ENCODE data around the gene PSD4. TPM values are rescaled to one million over a fixed set of nuclear protein-coding genes. Genes with fewer than 3 reads are reported as not detected.

The PSD4 gene
- polyA plus RNA-seq, 1 donor from 2014 or later, result 0.67 TPM

- H2AFZ ChIP-seq (ENCODE audit: low read depth, low read length), result no peak overlapping the region
- TF ChIP-seq MXI1 (conservative IDR thresholded peaks at IDR 0.05; ENCODE audit: poor library complexity, severe bottlenecking), result no peak
- no peak for TF ChIP-seq RAD21 (conservative IDR thresholded peaks at IDR 0.05)
- no peak for TF ChIP-seq POLR2AphosphoS5 (IDR thresholded peaks at IDR 0.05)
- TF ChIP-seq REST (IDR thresholded peaks at IDR 0.05; ENCODE audit: borderline replicate concordance), result no peak
- no peak for TF ChIP-seq EP300 (conservative IDR thresholded peaks at IDR 0.05; ENCODE audit: poor library complexity, severe bottlenecking)
- no peak for TF ChIP-seq SMC3 (conservative IDR thresholded peaks at IDR 0.05; ENCODE audit: poor library complexity)
- H3K9me3 ChIP-seq (ENCODE audit: low read length), result no peaks in the 10 kb centered on the region
Measured at GRCh38 chr2:113187771-113188170, 14.0 kb downstream of the PSD4 start.

DNA sequence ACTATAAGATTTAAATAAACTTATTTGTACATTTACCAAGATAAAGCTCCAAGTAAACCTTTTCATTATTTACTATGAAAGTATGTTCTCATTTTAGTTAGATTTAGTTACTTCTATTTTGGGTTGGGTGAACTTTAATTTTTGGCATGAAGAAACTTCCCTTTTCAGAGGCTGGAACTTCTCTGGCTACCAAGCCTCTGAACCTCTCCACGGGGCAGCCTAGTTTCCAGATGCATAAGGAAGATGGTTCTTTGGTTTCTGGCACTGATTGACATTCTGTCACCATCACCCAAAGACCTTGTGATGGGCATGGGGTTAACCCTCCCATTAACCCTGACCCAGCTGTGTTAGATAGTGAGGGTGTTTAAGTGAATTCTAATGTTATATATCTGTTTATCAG, 17.1 kb downstream of the PSD4 start:
- H3K79me2 ChIP-seq (replicated peaks; ENCODE audit: insufficient read depth, low read length), result no peaks in the 10 kb centered on the region
- no peak overlapping the region for H3K9ac ChIP-seq (ENCODE audit: low read length)
- no peaks in the 10 kb centered on the region for H3F3A ChIP-seq (ENCODE audit: insufficient read depth, low read length, poor library complexity, severe bottlenecking)
- H3K36me3 ChIP-seq (ENCODE audit: insufficient read depth, low read length), result no peaks in the 10 kb centered on the region
- no peaks in the 10 kb centered on the region for H3K9me3 ChIP-seq (ENCODE audit: low read length)
- H3K9me2 ChIP-seq (ENCODE audit: insufficient read depth, low read length), result no peaks in the 10 kb centered on the region
- H3K27ac ChIP-seq (ENCODE audit: low read length), result no peak overlapping the region
- H3K27me3 ChIP-seq (ENCODE audit: insufficient read depth, low read depth, low read length), result no peaks in the 10 kb centered on the region
- no peak overlapping the region for H3K4me2 ChIP-seq (ENCODE audit: low read length)
- H4K20me1 ChIP-seq (ENCODE audit: insufficient read depth), result no peaks in the 10 kb centered on the region
- no peak for TF ChIP-seq MXI1 (conservative IDR thresholded peaks at IDR 0.05; ENCODE audit: poor library complexity, severe bottlenecking)
- no peak for TF ChIP-seq EP300 (conservative IDR thresholded peaks at IDR 0.05; ENCODE audit: poor library complexity, severe bottlenecking)
- TF ChIP-seq TAF1 (IDR thresholded peaks at IDR 0.05; ENCODE audit: low read depth), result no peak
- no peak overlapping the region for H3K4me3 ChIP-seq (ENCODE audit: low read length)
- H2AFZ ChIP-seq (ENCODE audit: low read depth, low read length), result no peak overlapping the region

More at GRCh38 chr2:113187771-113188170, 14.0 kb downstream of the PSD4 start:
- no peak overlapping the region for H3K9ac ChIP-seq (ENCODE audit: low read length)
- no peaks in the 10 kb centered on the region for H3K36me3 ChIP-seq (ENCODE audit: insufficient read depth, low read length)
- H3K9me2 ChIP-seq (ENCODE audit: insufficient read depth, low read length), result no peaks in the 10 kb centered on the region
- H4K20me1 ChIP-seq (ENCODE audit: insufficient read depth), result no peaks in the 10 kb centered on the region
- H3K4me3 ChIP-seq (ENCODE audit: low read length), result no peak overlapping the region
- no peak overlapping the region for H3K4me2 ChIP-seq (ENCODE audit: low read length)
- H3K79me2 ChIP-seq (replicated peaks; ENCODE audit: insufficient read depth, low read length), result no peaks in the 10 kb centered on the region
- H3K27me3 ChIP-seq (ENCODE audit: insufficient read depth, low read depth, low read length), result no peaks in the 10 kb centered on the region
- H3K27ac ChIP-seq (ENCODE audit: low read length), result no peak overlapping the region
- no peaks in the 10 kb centered on the region for H3F3A ChIP-seq (ENCODE audit: insufficient read depth, low read length, poor library complexity, severe bottlenecking)

- TF ChIP-seq SMC3 (conservative IDR thresholded peaks at IDR 0.05; ENCODE audit: poor library complexity) (no peak), CTCF (IDR thresholded peaks at IDR 0.05; ENCODE audit: poor library complexity, severe bottlenecking) (no peak), REST (IDR thresholded peaks at IDR 0.05; ENCODE audit: borderline replicate concordance) (no peak), POLR2AphosphoS5 (IDR thresholded peaks at IDR 0.05) (no peak), EP300 (conservative IDR thresholded peaks at IDR 0.05; ENCODE audit: poor library complexity, severe bottlenecking) (no peak), EZH2 (IDR thresholded peaks at IDR 0.05; ENCODE audit: borderline replicate concordance, insufficient read depth, low read length, poor library complexity, severe bottlenecking) (no peak)
- H3K4me2 ChIP-seq (ENCODE audit: low read length), result no peak overlapping the region
- no peaks in the 10 kb centered on the region for H3K79me2 ChIP-seq (replicated peaks; ENCODE audit: insufficient read depth, low read length)
- H3K27ac ChIP-seq (ENCODE audit: low read length), result no peak overlapping the region
- H3K4me3 ChIP-seq (ENCODE audit: low read length), result no peak overlapping the region
- no peaks in the 10 kb centered on the region for H4K20me1 ChIP-seq (ENCODE audit: insufficient read depth)
- H3K36me3 ChIP-seq (ENCODE audit: insufficient read depth, low read length), result no peaks in the 10 kb centered on the region
- H3K9me2 ChIP-seq (ENCODE audit: insufficient read depth, low read length), result no peaks in the 10 kb centered on the region
- no peaks in the 10 kb centered on the region for H3F3A ChIP-seq (ENCODE audit: insufficient read depth, low read length, poor library complexity, severe bottlenecking)
- H3K9me3 ChIP-seq (ENCODE audit: low read length), result no peaks in the 10 kb centered on the region
- no peak overlapping the region for H2AFZ ChIP-seq (ENCODE audit: low read depth, low read length)
- H3K27me3 ChIP-seq (ENCODE audit: insufficient read depth, low read depth, low read length), result no peaks in the 10 kb centered on the region
- H3K9ac ChIP-seq (ENCODE audit: low read length), result no peak overlapping the region
Measured at GRCh38 chr2:113192459-113193100, 18.8 kb downstream of the PSD4 start.
